ENCODE results near the gene TEC.
"Not testable (repeated sequence)": the region's sequence is repeated elsewhere in the genome, so short reads cannot be mapped to it uniquely, and the experiment has no call there.

The TEC gene

DNA sequence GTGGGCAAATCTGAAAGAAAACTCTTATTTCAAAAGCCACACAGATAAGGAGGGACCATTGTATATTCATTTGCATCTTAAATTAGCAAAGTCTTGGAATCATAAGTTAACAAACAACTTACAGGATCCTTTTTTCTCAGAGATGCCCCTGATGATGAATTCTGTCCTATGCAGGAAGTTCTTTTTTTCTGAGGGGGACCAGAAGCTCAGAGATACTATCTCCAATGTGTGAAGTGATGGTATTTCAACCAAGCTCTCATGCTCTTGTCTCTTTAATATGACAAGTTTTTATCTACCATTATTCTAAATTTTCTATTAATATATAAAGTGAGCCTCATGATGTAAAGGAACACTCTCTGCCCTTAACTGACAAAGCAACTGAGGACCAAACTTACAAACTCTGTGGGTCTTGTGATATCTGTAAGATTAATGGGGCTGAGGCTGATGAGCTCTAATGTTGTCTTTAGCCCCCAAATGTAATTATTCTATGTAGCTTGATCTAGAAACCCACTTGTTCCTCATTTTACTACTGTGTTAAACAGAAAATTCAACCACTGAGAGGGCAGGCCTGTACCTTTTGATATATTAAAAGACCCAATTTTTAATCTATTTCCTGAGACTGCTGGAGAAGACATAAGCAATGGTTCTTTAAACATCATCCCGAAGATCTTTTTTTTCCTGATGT lies 27.0 kb downstream of the TEC start:
- no peak for DNase-seq (ENCODE audit: low read depth, low spot score)

DNA sequence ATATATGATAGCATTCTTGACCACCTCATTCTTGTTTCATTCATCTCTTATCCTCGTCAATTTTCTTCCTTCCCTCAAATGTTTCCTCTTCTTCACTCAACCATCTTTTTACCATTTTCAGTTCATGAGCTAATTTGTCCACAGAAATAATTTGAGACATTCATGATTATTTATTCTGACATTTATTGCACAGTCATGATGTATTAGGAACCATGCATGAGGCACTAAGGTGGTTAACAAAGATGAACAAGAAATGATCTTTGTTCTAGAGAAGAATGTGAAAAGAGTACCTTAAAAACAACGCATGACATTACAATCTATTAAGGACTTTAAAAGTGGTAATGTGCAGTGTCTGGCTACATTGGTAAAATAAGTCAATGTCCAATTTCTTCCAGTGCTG lies 27.9 kb downstream of the TEC start:
- DNase-seq (ENCODE audit: low read depth, low spot score) = no peak

DNA sequence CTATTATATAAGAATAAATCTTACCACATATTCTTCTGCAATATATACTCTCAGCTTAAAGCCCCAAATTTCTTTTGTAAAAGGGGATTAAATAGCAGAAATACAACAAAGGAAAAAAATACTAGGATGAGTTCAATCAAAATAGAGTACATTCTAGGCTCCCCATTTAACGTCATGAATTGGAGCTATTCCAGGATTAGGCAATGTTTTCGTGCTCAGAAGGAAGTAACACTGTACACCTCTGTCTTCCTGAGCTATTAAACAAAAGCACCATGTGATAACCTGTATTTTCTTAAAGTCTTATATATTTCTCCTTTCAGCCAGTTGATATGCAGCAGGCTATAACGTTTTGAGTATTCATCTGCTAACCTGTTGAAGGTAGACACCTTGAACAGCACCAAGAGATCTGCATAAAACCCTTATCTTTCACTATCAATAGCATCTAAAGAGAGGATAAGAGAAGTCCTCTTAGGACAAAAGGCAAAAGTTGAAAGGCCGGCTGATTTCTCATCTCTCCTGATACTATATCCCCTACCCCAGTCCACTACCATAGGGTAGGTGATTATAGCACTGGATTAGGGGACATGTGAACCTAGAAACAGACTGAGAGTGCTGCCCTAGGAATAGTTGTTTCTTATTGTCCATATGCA lies 31.5 kb downstream of the TEC start:
- DNase-seq (ENCODE audit: low read depth, low spot score) = no peak

DNA sequence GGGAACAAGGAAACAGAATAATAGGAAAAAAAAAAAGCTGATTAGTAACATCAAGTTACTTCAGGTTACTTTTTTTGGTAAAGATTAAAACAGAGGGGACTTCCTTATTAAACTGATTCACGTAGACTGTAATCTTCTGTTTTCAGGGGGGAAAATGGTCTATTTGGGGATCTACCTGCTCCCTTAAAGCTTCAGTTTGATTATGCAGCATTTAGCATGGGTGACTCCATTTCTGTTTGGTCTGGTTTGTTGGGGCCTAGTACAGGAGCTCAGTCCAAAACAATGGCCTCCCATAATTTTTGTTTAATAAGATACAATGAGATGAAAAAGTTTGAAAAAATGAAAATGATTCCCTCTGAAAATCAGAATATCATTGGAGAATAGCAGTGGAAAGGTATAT lies 34.6 kb downstream of the TEC start:
- DNase-seq (ENCODE audit: low read depth, low spot score) = no peak

DNA sequence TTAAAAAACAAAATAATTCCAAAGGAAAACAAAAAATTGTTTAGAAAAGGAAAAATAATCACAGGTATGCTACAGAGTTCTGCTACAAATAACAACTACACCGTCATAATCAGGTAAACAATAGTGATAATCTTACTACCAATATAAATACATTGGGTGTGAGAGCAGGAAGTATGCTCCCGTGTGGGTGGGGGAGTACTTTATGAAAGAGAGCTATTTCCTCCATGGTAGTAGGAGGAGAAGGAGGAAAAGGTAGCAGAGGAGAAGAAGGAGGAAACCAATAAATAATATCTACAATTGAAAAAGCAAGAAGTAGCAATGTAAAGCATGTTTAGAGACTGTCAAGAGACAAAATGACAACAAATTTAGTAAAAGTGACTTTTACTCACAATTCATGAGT lies 35.1 kb downstream of the TEC start:
- DNase-seq (ENCODE audit: low read depth, low spot score) = no peak

DNA sequence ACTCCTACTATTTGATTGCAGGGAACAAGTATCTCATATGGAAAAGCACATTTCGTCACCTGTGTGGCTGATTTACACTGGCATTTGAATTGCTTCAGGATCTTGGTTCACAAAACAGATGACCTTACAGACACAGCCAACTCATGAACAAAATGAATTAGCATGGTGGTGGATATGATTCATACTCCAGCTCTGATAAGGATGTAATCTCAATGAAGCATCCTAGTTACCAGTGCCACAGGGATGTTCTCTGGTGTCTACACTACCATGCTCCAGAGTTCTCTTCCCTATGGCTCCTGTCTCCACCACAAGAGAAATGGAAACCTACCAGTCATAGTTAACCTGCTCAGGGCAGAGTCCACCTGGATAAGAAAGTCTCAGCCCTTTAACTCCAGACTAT lies 40.7 kb downstream of the TEC start:
- no peak for DNase-seq (ENCODE audit: low read depth, low spot score)

DNA sequence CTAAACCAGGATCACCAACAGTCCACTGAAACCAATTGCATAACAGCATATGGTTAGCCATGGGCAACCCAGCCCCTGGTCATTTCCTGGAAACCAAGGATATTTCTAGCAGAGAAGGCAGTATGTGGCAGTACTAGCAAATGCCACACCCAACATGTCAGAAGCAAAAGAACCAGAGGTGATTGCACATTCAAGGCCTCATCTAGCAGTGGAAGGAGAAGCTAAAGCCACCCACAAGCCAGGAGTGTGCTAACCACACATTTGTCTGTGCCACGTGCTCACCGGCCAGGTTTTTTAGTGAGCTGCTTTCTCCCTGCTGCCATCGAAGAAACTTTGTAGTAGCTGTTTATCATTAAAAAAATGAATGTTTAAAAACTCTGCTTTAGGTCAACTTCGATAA lies 42.0 kb downstream of the TEC start:
- DNase-seq (ENCODE audit: low read depth, low spot score) = no peak

DNA sequence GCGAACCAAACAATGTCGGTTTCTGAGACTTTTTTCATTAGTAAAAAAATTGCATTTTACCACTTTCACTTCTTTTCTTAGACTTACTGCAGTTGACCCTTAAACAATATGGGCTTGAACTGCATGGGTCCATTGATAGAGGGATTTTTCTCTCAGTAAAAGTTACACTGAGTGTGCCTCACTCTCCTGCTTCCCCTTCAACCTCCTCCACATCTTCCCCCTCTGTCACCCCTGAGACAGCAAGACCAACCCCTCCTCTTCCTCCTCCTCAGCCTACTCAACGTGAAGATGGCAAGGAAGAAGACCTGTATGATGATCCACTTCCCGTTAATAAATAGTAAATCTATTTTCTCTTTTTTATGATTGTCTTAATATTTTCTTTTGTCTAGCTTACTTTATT lies 43.4 kb downstream of the TEC start:
- no peak for DNase-seq (ENCODE audit: low read depth, low spot score)

DNA sequence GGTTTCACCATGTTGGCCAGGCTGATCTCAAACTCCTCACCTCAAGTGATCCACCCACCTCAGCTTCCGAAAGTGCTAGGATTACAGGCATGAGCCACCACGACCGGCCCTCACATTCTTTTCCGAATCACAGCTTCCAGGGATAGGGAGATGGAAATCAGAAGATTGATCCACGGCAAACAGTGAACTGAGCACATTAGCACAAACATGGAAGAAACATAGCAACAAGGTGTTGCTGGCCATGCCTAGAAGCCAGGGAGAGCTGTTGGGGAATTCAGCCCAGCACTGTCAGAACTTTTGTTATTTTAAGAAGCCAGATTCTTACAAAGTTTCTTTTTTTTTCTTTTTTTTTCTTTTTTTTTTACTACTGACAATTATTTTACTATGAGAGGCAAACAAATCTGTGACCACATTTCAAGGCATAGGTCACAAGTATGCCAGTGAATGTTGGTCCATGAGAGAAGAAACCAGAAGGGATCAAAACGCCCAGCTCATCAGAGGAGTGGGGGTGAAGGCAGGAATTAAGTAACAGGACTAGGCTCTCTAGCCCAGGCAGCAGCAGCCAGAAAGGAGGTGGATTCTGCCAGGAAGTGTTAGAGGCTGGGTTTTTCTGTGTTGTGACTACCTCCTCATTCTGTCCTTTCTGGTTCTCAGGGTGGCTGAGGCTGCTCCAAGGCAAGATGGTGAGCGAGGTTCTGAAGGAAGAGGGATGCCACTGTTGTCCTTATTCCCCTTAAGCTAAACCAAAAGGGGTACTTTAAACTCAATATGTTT lies 44.1 kb downstream of the TEC start:
- no peak for DNase-seq (ENCODE audit: low read depth, low spot score)

DNA sequence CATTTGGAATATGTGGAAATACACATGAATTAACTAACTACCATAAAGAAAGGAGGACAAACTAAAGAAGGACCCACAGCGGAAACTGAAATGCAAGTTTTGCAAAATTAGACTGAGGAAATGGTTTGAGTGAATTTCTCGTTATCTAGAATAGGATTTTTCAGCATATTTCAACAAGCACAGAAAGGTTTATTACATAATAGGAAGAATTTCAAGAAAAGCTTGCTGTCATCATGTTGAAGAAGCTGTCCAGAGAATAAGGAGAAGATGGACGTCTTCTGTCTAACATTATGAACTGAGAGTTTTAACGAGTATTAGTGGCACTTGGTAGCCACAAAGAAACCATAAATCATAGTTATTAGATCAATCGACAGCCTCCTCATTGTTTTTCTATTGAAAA lies 45.0 kb downstream of the TEC start:
- DNase-seq (ENCODE audit: low read depth, low spot score) = no peak

DNA sequence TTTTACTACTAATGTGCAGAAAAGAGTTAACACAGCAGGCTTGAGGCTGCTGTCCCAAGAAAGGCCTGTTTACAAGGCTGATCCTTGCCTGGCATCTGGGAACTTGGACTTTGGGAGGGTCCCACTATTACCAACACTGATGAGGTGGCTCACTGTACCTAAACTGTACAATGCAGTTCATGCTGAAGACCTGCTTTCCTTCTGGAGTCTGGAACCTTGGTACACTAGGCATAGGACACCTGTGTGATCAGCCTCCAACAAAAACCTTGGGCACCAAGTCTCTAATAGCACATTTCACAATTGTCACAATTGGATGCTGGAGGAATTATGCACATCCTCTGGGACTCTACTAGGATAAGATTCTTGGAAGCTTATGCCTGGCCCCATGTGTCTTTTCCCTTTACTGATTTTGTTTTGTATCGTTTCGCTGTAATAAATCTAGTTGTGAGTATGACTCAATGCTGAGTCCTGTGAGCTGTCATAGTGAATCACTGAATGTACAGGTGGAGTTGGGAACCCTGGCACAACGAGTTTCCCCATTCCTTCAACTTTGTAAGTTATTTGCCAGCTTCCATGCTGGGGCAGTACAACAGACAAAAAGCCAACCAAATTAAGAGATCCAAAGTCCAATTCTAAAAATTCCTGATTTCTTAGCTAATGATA lies 45.9 kb downstream of the TEC start:
- DNase-seq (ENCODE audit: low read depth, low spot score) = no peak

DNA sequence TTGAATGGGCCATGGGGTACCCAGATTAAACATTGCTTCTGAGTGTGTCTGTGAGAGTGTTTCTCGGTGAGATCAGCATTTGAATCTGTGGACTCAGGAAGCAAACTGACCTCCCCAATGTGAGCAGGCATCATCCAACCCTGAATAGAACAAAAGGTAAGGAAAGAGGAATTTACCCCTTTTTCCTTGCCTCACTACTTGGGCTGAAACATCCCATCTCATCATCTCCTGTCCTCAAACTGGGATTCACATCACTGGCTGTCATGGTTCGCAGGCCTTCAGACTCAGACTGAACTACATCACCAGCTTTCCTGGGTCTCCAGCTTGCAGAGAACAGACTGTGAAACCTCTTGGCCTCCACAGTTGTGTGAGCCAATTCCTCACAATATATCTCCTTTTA lies 47.1 kb downstream of the TEC start:
- DNase-seq (ENCODE audit: low read depth, low spot score) = no peak

DNA sequence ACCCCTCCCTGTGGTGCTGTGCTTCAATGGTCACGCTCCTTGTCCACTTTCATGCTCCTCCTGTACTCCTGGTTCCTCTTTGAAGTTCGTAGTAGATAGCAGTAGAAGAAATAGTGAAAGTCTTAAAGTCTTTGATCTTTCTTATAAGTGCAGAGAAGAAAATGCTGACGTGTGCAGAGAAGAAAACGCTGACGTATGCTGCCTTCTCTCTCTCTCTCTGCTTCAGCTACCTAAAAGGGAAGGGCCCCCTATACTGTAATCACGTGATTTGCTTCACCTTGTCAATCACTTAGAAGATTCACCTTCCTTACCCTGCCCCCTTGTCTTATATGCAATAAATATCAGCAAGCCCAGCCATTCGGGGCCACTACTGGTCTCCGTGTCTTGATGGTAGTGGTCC lies 50.2 kb downstream of the TEC start:
- DNase-seq (ENCODE audit: low read depth, low spot score) = not testable (repeated sequence)

DNA sequence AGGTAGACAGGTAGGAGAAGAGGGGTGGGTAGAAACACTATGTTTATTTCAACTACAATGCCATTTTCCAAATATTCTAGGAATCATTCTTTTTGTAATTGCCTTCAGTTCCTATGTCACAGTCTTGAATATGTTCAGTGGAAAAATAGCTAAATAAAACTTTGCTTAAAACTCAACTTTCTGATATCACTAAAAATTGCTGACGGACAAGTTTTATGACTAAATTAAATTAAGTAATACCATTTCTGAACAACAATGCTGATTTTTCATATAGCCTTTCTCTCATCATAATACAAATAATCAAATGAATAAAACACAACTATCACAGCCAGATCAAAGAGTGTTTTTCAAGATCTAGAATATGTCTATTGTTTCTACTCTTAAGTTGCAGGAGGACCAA lies 53.1 kb downstream of the TEC start:
- no peak for DNase-seq (ENCODE audit: low read depth, low spot score)

DNA sequence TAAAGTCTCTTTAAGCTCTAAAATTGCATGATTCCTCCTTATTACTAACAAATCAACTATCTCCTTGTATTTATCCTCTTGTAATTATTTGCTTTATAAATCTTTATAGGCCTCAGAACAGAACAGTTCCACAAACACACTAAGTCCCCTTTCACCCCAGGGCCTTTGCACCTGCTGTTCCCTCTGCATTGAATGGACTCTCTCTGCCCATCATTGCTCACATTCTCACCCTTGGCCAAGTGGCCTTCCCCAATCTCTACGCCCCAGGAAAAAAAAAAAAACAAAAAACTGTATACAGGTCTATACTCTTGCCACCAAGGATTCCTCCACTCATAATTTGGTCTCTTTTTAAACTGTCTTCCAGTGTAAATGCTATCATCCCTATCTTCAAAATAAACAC lies 53.7 kb downstream of the TEC start:
- DNase-seq (ENCODE audit: low read depth, low spot score) = no peak

DNA sequence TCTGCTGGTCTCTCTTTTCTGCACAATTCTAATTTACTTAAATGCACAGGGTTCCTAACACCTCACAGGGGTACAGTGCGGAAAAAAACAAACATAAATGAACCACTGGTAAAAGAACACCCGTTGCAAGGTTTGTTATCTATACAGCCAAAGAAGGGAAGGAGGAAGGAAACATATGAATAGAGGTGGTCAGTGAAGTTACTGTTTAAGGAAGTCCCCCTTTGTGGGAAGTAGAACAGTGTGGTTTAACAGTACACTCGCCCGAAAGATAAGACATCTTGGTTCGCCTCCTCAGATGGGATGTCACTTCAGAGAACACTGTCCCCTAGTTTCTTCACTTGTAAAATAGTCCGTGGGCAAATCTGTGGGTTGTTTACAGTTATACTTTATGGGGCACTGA lies 57.5 kb downstream of the TEC start:
- DNase-seq (ENCODE audit: low read depth, low spot score) = no peak

DNA sequence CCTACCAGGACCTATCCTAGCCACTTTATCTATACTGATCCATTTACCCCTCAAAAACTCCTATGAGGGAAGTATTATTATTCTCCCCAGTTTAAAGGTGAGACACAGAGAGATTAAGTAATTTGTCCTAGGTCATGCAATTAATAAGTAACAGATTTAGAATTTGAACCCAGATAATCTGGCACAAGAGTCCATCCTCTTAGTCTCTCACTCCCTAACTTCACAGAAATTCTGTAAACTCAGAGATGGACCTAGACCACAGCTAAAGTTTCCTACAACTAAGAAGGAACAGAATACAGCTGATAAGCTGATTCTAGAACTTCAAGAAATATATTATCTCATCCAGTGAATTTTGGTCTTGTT lies 58.7 kb downstream of the TEC start:
- no peak for DNase-seq (ENCODE audit: low read depth, low spot score)

DNA sequence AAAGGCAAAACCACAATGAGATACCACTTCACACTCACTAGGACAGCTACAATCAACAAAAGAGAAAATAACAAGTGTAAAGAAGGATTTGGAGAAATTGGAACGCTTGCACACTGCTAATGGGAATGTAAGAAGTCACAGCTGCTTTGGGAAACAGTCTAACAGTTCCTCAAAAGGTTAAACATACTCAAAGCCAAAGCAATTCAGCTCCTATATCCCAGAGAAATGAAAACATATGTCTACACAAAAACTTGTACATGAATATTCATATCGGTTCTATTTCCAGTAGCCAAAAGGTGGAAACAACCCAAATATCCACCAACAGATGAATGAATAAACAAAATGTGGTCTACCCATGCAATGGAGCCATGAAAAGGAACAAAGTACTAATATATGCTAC lies 64.0 kb downstream of the TEC start:
- DNase-seq (ENCODE audit: low read depth, low spot score) = no peak

DNA sequence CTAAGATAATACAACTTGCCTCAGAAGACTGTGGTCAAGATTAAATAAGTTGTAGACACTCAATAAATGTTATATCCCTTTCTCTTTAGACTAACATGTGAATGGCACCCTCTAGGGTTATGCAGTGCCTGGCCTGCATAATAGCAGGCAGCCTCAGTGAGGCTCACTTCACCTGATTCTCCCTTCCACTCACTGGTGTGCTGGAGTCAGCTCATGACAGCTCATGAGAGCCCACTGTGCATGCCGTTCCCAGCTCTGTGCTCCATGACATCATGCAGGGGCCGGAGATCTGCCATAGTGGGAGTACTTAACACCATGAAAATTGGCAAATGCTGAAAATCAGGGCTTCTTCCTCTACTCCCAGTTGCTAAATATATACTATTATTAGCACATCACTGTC lies 64.5 kb downstream of the TEC start:
- DNase-seq (ENCODE audit: low read depth, low spot score) = no peak

DNA sequence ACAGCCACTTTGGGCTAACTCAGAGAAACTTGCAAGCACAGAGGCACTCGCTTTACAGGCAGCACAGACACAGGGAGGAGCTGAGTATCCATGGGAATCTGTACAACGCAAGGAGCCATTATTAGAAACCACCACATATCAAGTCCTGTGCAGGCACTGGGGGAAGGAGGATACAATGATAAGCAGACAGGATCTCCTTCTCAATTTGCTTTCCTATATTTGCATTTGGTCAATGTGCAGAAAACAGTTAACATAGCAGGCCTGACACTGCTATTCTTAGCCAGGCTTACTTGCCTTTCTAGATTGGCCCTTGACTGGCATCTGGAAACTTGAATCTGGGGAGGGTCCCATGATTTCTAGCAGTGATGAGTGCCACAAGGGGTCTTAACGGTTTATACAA lies 65.8 kb downstream of the TEC start:
- no peak for DNase-seq (ENCODE audit: low read depth, low spot score)

DNA sequence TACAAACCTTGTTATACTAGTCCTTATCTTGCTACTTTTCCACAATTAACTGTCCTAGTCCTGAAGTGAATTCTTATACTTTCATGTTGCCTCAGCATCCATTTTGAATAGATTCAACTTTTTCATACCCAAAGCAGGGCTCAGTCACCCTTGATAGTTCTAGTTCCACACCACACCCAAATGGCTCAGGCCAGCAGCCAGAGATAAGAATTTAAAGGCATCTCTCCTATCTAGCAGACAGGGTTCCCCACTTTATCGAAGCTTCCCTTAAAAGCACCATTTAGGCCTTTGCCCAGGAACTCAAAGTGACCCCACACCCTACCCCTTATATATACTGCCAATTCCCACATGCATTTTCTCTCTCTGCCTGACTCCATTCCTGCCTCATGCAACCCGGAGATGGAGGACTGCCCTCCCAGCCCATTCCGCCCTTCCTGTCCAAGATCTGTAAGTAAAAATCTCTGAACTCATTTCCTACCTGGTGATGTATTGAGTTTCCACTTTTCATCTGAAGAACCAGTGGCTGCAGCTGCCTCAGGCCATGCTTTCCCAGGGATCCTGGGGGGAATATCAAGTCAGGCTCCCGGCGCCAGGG lies 71.9 kb downstream of the TEC start:
- no peak for DNase-seq (ENCODE audit: low read depth, low spot score)
